GM10248 (cell line): ENCODE data around the gene FAM120AOS.

Experiments used
- CTCF ChIA-PET: fragments of 300-600 bp; sonication (Branson Sonifier 250); formaldehyde crosslinking; extraction: SDS; loops from one replicate; lab custom pipeline; 2021; ENCODE audit warnings: antibody characterized with exemption; lab: Yijun Ruan, JAX
- POLR2A ChIA-PET: fragments of 350-650 bp; sonication (Branson Sonifier 250); formaldehyde crosslinking; extraction: SDS; loops from one replicate; lab custom pipeline; 2020; ENCODE audit warnings: antibody characterized with exemption; lab: Yijun Ruan, JAX
- DNase-seq: peaks from one replicate; pipeline ENCODE4 v3.0.0; 2012; ENCODE audit errors: extremely low spot score
- TF ChIP-seq, protein P1 (sequence below): IDR thresholded peaks from 2 replicates; pipeline ENCODE4 v1.5.1; 2012; ENCODE audit warnings: mild to moderate bottlenecking, low read depth; ENCODE audit errors: extremely low read depth, missing control alignments, control extremely low read depth

Gene FAM120AOS

DNA sequence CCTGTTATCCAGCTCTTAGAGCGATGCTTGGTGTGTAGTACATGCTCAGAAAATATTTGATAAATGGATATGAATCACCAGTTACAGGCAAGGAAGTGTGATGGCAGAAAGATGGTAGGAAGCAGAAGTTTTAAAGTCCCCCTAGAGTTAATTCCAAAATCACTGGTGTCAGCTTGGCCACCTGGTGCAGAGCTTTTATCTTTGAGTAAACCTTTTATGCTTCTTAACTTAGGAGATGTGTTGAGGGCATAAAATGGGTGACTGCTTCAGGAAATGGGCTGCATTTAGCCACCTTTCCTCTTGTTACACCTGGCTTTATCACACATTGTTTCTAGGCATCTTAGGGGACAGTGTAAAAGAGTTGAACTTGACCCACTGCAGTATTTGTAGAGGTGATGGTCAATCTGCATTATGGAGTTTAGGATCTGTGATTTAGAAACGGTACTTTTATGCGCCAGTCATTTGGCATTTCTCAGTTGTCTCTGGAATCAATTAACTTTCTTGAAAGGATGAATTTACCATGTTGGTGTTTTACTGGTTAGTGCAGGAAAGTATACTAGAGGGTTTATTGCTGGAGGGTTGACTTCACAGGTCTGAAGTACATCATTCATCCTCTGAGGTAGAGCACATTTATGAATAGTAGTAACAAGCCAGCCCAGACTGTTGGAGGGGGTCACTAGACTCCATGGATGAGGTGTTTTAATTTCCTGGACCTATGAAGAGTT lies 7.5 kb upstream of the FAM120AOS start:
- CTCF ChIA-PET: interaction anchor here (1.1 kb wide), 1 partner anchor 106 kb away, joined by 3 read pairs; no protein-coding TSS in a partner anchor
- no peak for DNase-seq
- POLR2A ChIA-PET: no interaction called here
- TF ChIP-seq, protein P1, sequence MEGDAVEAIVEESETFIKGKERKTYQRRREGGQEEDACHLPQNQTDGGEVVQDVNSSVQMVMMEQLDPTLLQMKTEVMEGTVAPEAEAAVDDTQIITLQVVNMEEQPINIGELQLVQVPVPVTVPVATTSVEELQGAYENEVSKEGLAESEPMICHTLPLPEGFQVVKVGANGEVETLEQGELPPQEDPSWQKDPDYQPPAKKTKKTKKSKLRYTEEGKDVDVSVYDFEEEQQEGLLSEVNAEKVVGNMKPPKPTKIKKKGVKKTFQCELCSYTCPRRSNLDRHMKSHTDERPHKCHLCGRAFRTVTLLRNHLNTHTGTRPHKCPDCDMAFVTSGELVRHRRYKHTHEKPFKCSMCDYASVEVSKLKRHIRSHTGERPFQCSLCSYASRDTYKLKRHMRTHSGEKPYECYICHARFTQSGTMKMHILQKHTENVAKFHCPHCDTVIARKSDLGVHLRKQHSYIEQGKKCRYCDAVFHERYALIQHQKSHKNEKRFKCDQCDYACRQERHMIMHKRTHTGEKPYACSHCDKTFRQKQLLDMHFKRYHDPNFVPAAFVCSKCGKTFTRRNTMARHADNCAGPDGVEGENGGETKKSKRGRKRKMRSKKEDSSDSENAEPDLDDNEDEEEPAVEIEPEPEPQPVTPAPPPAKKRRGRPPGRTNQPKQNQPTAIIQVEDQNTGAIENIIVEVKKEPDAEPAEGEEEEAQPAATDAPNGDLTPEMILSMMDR: no peak

DNA sequence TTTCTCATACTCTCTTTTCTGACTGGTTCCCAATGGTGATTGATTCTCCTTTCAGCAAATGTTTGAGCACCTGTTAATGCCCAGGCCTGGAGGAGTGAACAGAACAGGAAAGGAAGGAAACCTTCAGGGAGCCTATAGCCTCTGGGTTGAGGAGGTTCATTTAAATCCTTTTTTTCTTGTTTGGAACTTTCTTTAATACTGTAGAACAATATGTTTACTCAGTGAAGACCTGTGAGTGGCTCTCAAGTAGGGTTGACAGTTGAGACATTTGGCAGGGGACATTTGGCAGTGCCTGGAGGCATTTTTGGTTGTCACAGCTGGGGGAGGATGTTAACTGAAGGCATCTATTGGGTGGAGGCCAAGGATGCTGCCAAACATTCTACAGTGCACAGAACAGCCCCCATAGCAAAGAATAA lies 6.1 kb upstream of the FAM120AOS start:
- CTCF ChIA-PET: no interaction called here
- POLR2A ChIA-PET: no interaction called here
- TF ChIP-seq, protein P1: no peak
- DNase-seq: no peak

DNA sequence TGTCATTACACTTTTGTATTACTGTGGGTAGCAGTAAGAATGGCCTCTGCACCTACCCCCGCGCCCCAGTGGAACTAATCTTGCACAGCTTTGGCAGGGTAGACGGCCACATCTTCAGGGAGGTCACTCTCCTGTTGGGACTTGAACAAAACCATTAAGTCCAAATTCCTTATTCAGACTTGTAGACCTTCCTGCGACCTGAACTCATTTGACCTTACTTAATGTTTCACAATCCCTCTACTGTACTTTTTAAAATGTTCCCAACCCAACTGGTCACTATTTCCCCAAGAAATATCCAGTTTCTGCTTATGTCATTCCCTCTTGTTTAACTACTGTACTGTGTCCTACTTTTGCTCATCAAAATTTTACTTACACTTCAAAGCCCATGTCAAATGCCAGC lies 5.3 kb upstream of the FAM120AOS start:
- DNase-seq: no peak
- POLR2A ChIA-PET: no interaction called here
- TF ChIP-seq, protein P1: no peak
- CTCF ChIA-PET: no interaction called here

DNA sequence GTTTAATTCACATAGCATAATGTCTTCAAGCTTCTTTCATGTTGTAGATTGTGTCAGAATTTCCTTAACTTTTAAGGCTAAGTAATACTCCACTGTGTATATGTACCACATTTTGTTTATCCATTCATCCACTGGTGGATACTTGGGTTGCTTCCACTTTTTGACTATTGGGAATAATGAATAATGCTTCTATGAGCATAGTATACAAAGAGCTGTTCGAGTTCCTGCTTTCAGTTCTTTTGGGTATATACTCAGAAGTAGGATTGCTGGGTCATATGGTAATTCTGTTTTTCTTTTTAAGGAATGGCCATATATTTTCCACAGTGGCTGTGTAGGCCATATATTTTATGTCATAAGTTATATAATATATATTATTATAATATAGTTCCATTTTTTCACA lies 3.6 kb upstream of the FAM120AOS start:
- no peak for DNase-seq
- TF ChIP-seq, protein P1: no peak
- ChIA-PET CTCF (interaction anchor here (0.7 to 1.1 kb wide), 2 partner anchors 10 to 16 kb away, joined by 3 read pairs; no protein-coding TSS in a partner anchor), POLR2A (interaction anchor here (0.6 kb wide), 1 partner anchor 69 kb away, joined by 6 read pairs; no protein-coding TSS in a partner anchor)

DNA sequence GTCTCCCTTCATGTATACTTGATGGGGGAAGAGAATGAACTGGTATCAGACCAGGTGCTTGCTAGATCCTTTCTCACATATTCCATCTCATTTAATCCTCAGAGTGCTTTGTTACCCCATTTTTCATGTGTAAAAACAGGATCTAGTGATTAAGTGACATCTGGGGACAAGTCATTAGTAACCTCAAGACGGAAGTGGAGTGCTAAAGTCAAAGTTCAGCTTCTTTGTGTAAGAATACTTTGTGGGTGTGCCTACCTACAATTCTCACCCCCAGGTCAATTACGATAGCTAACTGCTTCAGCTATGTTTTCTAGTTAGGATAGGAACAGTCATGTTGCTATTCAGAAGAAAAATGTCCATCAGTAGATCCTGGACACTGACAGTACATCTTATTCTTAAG lies 3.1 kb upstream of the FAM120AOS start:
- POLR2A ChIA-PET: no interaction called here
- TF ChIP-seq, protein P1: no peak
- DNase-seq: no peak
- CTCF ChIA-PET: interaction anchor here (1.1 kb wide), 1 partner anchor 15 kb away, joined by 3 read pairs; no protein-coding TSS in a partner anchor

DNA sequence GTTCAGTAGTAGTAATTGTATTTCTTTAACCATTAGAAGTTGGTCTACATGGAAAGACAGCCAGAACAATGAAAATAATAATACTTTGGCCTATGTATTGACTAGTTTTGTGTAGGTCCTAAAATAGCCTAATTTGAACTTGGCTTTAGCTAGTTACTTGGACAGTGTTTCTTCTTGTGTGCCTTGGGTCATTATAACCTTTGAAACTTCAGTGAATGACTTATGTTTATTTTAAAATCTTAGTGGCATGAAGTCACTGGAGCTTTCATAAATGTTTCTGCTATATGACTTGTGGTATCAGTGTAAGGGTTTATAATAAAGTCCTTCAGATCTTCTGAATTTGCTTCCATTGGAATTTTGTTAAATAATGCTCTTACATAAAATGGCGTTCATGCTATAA lies 2.6 kb upstream of the FAM120AOS start:
- TF ChIP-seq, protein P1: no peak
- DNase-seq: no peak
- ChIA-PET POLR2A (no interaction called here), CTCF (interaction anchor here (1.1 kb wide), 1 partner anchor 15 kb away, joined by 3 read pairs; no protein-coding TSS in a partner anchor)
